Stimulated activated CD4-positive, alpha-beta T cell treated with anti-CD3 and anti-CD28 coated beads, TNF-alpha, amount 100 ng/mL, for 4 hours (primary cell): ENCODE data around the gene MYO7B.

ENCODE experiments used
- DNase-seq, 3 experiments: peaks; one replicate each; pipeline ENCODE4 v3.0.0-alpha.2; 2020; ENCODE audit warnings: low read depth in 3 of 3

The MYO7B gene

DNA sequence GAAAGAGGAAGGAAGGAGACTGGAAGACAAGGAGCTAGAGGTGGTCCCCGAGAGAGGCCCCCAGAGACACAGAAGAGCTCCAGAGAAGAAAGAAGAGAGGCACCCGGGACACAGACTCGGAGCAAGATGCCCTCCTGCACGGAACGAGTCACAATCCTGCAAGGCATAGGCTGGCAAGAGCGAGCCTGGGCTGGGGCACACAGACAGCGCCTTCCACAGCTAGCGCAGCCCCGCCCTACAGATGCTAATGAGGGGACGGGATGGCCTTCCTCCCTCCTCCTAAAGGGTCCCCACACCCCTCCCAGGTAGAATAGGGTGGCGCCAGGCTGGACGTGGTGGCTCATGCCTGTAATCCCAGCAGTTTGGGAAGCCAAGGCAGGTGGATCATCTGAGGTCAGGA is 90.7 kb downstream of the MYO7B start:
- DNase-seq: no peak

DNA sequence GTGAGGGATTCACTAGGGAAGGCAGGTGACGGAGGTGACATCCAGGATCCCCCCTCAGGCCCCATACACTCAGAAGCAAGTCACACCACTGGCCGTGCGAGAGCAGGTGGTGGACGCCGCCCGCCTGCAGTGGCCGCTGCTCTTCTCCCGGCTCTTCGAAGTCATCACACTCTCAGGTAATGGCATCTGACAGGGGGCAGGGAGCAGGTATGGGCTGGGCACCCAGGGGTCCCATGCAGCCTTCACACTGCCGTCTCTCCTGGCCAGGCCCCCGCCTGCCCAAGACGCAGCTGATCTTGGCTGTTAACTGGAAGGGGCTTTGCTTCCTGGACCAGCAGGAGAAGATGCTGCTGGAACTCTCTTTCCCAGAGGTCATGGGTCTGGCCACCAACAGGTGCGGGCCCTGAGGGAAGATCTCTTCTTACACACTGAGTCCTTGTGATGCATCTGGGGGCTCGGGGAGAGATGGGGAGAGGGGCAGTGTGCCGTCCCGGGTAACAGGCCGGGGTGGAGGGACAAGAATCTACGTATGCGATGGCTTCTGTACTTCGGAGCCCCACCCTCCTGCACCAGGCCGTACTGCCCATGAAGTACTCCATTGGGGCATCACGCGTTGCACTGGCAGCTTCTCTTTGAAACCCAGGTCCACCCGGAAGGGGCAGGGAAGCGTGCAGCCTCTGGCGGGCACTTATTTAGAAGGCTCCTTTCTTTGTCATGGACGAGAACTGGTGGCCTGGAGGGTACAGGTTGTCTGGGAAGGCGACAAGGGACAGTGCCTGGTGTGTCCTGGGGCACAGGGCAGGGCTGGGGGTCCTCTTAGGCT is 91.6 kb downstream of the MYO7B start:
- DNase-seq: no peak

DNA sequence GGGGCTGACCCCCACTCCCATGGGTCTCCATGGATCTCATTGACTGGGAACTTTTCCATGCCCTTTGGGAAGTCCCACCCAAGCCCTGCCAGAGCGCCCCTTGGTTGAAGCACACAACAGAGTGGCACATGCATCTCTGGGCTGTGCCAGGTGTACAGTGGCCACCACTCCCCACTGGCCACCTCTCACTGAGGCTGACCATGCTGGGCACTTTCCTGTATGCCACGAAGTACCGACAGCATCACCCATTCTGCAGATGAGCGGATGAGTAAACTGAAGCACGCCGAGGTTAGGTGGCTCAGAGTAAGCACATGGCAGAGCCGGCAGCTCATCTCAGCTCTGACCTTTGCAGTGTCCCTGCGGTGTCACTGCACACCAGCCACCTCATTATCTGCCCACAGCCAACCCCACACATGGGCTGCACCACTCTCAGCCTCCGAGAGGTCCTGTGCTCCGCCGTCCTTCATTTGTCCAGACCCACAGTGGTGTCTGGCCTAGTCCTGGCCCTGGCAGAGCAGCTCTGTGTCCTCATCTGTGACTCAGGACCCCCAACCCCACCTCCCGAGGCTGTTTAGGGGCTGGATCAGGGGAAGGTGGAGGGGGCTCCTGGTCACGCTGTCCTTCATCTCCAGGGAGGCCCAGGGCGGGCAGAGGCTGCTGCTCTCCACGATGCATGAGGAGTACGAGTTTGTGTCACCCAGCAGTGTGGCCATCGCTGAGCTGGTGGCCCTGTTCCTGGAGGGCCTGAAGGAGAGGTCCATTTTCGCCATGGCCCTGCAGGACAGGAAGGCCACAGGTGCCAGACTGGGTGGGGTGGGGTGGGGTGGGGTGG is 92.5 kb downstream of the MYO7B start:
- no peak for DNase-seq

DNA sequence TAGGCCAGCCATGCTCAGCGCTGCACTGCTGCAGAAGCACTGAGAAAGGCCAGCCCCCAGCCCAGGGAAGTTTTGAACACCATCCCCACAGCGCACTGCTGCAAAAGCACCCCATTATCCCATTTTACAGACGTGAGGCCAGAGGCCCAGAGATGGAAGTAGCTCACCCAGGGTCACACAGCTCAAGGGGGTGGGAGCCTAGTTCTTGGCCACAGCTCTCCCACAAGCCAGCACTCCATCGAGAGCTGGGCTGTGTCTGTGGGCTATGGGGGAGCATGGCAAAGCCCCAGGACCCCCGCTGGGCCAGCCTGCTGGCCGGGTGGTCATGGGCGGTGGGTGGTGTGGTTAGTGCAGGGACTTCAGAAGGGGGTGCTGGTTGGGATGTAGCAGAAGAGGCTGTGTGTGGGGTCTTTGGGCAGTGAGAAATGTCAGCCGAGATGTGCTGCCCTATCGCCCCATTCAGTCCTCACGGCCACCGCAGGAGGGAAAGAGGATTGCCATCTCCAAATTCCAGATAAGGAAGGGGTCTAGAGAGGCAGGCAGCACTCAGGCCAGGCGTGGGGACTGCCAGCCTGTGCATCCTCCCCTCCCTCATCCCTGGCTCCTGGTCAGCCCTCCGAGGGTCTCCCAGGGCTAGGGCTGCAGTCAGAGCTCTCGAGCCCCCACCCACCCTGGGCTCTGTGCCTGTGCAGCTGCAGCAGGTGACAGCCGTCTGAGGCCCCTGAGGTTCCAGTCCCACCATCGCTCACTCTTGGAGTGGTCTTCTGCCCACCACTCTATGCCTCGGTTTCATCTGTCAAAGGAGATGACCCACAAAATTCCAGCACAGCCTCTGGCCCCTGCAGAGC is 93.5 kb downstream of the MYO7B start:
- no peak for DNase-seq

DNA sequence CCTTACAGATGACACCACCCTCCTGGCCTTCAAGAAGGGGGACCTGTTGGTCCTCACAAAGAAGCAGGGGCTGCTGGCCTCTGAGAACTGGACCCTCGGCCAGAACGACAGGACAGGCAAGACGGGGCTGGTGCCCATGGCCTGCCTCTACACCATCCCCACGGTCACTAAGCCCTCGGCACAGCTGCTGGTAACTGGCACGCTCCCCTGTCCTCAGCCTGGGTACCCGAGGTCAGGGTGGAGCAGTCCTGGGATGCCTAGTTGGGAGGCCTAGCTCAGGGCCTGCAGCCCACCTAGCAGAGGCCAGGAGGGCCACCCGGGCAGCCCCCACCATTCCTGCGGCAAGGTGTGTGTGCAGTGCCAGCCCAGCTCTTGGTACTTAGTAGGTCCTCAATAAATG is 94.2 kb downstream of the MYO7B start:
- no peak for DNase-seq

DNA sequence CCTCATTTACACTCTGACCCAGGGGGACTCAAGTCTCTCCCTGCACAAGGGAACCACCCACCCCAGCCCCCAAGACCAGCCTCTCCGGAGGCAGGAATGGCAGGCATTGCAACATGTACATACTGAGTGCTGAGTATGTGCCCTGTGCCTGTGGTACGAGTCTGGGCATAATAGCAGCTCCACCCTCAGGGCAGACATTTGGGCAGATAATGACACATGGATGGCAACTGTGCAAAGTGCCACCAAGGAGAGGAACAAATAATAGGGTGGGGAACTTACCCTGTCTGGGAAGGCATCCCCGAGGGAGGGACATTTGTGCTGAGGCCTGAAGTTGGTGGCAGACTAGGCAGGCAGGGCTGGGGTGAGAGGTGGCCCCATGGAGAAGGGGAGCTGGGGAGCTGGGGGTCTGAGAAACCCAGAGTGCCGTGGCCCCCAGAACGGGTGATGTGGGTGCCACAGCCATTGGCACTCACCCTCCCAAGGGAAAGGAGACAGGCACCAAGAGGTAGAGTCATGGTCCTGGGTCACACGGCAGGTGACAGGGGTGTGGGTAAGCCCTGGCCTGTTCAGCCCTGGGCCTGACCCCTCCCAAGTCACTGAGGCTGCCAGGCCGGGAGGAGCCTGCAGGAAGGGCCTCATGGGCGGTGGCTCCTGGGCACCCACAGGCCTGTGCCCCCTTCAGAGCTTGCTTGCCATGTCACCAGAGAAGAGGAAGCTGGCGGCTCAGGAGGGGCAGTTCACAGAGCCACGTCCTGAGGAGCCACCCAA is 94.8 kb downstream of the MYO7B start:
- DNase-seq: no peak

DNA sequence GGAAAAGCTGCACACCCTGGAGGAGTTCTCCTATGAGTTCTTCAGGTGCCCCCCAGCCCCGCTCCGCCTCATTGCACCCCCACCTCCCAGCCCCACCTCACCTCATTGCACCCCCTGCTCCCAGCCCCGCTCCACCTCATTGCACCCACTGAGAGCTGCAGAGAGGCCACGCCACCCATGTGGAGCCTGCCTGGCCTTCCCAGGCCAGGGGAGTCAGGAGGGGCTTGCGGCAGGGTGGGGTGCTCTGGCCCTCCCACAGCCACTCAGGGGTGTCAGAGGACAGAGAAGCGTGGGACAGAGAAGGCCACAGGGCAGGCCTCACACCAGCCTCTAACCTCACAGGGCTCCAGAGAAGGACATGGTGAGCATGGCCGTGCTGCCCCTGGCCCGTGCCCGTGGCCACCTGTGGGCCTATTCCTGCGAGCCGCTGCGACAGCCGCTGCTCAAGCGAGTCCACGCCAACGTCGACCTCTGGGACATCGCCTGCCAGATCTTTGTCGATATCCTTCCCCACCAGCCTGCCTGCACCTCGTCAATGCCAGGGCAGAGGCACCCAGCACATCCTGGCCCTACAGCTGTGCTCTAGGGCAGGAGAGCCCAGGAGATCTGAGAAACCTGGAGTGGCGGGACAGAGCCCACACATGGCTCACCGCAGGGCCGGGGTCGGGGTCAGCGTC is 95.5 kb downstream of the MYO7B start:
- DNase-seq: no peak

DNA sequence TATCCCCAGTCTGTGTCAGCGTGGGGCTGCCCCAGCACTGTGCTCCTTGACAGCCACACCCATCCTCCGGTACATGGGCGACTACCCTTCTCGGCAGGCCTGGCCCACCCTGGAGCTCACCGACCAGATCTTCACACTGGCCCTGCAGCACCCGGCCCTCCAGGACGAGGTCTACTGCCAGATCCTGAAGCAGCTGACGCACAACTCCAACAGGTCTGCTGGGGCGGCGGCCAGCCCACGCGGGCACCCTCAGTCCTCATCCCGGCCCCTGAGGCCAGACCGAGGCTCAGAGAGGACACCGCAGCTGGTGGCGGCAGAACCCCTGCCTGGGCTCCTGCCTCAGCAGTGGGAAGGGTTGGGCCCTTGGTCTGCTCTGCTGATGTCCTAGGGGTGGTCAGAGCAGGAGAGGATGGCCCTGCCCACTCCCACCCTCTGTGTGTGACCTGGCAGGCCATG is 96.1 kb downstream of the MYO7B start:
- no peak for DNase-seq

DNA sequence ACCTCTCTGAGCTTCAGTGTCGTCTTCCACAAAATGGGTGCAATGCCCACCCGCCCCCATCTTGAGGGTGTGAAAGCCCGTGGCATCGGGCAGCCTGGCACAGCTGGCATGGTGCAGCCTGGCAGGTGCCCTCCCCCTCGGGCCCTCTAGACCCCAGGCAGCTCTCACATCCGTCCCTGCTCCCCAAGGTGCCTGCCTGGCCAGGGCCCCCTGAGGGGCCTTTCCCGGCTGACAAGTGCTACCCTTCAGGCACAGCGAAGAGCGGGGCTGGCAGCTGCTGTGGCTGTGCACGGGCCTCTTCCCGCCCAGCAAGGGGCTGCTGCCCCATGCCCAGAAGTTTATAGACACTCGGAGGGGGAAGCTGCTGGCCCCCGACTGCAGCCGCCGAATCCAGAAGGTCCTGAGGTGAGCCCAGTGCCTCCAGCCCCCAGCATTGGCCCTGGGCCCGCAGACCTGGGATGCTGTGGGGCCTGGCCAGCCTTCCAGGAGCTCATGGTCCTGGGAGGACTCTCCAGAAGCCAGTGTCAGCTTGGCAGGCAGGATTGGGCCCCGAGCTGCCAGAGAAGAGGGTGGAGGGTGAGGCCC is 96.6 kb downstream of the MYO7B start:
- DNase-seq: no peak

DNA sequence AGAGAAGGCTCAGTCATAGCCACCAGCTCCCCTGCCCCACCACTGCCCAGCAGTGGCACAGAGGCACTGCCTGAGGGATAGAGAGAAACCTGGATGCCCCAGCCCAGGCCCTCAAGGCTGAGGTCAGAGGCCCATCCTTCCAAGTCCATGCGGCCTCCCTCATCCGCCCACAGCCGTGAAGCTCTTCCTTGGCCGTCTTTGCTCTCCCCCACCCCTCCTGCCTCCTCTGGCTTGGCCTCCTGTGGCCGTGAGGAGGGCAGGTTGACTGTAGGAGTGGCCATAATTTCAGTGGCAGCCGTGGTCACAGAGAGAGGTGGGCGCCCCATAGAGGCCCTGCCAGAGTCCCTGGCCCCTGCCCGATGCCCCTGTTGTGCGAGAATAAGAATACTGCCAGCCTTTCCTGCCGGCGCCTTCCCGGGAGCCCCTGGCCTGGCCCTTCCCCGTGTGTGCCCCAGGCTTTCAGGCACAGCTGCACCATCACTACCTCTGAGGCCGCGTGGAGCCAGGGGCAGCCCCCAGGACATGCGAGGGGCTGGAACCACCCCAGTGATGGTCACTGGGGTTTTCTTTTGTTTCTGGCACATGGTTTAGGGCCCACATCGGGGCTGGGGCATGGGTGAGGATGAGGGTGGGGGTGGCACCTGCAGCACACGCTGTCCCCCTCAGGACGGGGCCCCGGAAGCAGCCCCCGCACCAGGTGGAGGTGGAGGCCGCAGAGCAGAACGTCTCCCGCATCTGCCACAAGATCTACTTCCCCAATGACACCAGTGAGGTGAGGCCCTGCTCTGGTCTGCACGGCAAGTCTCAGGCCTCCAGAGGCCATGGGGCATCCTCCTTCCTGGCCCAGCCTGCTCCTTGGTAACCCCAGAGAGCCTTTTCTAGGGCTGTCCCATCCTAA is 97.4 kb downstream of the MYO7B start:
- no peak for DNase-seq

DNA sequence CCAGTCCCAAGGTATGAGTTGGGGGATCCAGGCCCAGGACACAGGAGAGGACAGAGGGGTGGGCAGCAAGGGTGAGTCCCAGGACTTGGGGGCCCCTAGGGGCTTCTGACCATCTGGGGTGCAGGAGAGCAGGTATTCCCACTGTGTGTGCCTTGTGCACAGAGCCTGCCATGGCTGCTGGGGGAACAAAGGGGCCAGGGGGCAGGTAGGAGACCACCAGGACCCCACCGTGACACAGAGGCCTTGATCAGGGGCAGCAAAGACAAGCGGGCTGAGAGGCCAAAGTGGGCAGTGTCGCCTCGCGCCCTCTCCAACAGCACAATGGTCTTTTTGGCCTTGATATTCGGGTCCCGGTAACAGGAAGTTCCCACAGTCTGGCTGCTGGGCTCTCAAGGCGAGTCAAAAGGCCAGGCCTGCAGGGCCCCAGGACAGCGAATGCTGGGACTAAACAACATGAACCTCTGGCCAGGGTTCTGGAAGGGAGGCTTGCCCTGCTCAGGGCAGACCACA is 98.1 kb downstream of the MYO7B start:
- no peak for DNase-seq

DNA sequence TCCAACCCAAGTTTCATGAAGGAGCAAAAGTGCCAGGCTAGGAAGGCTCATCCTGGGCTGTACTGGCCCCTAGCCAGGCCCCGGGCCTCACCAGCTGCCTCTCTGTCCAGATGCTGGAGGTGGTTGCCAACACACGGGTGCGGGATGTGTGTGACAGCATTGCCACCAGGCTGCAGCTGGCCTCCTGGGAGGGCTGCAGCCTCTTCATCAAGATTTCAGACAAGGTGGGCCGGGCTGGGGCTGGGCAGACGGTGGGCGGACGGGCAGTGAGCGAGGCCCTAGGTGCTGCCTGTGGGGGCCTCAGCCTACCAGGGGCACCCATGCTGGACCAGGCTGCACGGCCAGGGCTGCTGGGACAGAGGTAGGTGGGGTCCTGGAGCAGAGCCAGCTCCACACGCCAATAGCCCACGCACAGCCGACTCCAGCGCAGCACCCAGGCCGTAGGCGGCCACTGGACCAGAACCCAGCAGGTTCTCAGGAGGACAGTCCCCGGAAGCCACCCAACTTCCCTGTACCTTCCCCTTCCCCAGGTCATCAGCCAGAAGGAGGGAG is 98.7 kb downstream of the MYO7B start:
- no peak for DNase-seq

DNA sequence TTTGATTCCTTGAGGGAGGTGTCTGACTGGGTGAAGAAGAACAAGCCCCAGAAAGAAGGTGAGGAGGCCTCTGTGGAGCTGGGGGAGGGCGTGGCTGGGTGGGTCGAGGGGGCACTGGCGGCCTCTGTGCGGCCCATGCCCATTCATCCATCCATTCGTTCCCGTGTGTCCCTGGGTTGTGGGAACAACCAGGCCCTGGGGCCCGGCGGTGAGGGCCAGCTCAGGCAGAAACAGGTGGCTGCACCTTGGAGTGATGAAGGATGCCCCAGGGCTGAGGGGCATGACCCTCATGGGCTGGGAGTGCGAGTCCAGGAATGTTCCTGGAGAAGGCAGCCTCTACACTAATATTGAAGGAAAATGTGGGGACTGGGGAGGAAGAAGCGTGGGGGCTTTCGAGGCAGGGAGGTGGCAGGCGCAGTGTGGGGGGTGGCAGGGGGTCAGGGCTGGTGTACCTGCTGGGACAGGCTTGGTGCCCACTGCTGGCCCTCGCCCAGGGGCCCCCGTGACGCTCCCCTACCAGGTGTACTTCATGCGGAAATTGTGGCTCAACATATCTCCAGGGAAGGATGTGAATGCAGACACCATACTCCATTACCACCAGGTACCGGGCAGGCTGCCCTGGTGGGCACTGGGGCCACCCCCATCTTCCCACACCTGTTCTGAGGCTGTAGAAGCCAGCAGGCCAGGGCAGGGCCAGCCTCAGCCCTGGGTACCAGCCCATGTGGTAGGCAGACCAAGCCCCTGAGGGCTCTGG is 99.3 kb downstream of the MYO7B start:
- DNase-seq: no peak

DNA sequence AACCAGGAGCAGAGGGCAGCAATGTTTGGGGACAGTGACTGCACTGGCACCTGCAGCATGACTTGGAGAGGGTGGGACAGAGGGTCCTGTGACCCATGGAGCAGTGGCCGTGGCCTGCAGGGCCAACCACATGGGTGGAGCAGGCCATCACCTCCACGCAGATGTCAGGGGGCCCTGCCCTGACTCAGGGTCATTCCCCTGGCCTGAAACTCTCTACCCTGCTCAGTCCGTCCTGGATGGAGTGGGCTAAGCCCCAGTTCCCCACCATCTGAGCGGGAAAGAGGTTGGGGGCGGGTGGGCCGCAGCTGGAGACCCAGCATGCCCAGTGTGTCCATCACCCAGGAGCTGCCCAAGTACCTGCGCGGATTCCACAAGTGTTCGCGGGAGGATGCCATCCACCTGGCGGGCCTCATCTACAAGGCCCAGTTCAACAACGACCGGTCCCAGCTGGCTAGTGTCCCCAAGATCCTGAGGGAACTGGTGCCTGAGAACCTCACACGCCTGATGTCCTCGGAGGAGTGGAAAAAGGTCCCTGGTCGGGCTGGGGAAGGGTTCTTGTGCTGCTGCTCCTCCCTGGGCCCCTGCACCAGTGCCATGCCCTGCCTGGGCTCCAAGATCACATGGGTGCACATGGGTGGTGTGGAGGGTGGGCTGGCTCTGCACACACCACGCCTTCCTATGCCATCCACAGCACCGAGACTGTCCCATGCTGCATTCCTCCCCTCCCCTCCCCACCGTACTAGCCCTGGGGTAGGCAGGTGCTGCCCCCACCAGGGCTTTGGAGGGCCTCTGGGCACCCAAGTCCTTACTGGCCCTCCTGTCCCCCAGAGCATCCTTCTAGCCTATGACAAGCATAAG is 100.1 kb downstream of the MYO7B start:
- no peak for DNase-seq

DNA sequence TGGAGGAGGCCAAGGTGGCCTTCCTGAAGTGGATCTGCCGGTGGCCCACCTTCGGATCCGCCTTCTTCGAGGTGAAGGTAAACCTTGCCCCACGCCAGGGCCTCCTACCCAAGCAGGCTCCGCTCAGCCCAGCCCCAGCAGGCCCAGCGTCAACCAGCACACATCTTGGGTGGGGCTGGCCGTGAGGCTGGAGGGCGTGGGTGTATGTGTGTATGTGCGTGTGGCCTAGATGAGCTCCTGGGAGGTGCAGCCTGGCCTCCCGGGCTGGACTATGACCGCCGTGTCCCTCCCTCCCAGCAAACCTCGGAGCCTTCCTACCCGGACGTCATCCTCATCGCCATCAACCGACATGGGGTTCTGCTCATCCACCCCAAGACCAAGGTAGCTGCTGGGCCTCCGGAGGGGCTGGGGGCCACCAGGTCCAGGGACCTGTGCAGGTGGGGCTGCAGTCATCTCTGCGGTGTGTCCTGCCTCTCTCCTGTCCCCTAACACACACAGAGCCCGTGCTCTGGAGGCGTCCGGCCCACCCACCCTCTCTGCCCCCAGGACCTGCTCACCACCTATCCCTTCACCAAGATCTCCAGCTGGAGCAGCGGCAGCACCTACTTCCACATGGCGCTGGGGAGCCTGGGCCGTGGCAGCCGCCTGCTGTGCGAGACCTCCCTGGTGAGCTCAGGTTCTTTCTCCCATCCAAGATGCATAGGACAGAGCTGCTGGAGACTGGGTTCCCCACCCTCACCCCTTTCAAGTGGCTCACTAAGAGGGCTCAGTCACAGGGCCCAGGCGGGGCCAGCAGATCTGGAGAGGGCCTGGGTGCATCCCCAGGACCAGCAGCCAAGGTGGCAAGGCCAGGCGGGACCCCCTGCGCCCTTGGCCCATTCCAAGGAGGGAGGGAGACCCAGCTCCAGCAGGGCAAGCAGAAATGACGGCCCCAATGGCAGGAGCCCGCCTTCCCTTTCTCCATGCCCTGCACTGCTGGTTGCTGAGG is 101.1 kb downstream of the MYO7B start:
- DNase-seq: no peak

DNA sequence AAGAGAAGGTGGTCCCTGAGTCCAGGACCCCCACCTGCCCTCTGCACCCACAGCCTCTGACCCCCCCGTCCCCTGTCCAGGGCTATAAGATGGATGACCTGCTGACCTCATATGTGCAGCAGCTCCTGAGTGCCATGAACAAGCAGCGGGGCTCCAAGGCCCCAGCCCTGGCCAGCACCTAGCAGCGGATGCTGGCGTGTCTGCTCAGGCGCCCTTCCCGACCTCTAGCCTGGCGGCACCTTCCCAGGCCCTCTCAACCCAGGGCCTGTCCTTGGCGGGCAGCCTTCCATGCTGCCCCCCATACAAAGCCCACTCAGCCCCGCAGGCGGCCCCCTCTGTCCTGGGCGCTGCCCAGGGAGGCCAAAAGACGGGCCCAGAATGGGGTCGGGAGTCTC is 101.8 kb downstream of the MYO7B start:
- no peak for DNase-seq
